Activated T-cell treated with anti-CD3 and anti-CD28 coated beads for 1 hour (primary cell): ENCODE results near the gene ANKS1A.
"Not testable (repeated sequence)": the region's sequence is repeated elsewhere in the genome, so short reads cannot be mapped to it uniquely, and the experiment has no call there.

ENCODE experiments used
- DNase-seq: peaks from one replicate; pipeline ENCODE4 v3.0.0-alpha.2; 2020; ENCODE audit warnings: low read depth

ANKS1A gene

GRCh38 chr6:34999153-34999552 lies 110.1 kb downstream of the ANKS1A start:
- DNase-seq: not testable (repeated sequence)

GRCh38 chr6:34999962-35000361 lies 110.9 kb downstream of the ANKS1A start:
- not testable (repeated sequence) for DNase-seq

GRCh38 chr6:35001349-35001748 lies 112.3 kb downstream of the ANKS1A start:
- not testable (repeated sequence) for DNase-seq

- not testable (repeated sequence) for DNase-seq
Measured at GRCh38 chr6:35003886-35004530, 115.0 kb downstream of the ANKS1A start.

- no peak for DNase-seq
Measured at GRCh38 chr6:35007016-35007415, 118.0 kb downstream of the ANKS1A start.

GRCh38 chr6:35008858-35009257 lies 119.8 kb downstream of the ANKS1A start:
- no peak for DNase-seq

GRCh38 chr6:35011096-35012041 lies 122.3 kb downstream of the ANKS1A start:
- no peak for DNase-seq

- DNase-seq: no peak
Measured at GRCh38 chr6:35013701-35014100, 124.6 kb downstream of the ANKS1A start.

GRCh38 chr6:35014341-35014740 lies 125.3 kb downstream of the ANKS1A start:
- DNase-seq: no peak

GRCh38 chr6:35014786-35015185 lies 125.7 kb downstream of the ANKS1A start:
- DNase-seq: no peak

- no peak for DNase-seq
Measured at GRCh38 chr6:35015476-35015875, 126.4 kb downstream of the ANKS1A start.

GRCh38 chr6:35015996-35016395 lies 126.9 kb downstream of the ANKS1A start:
- no peak for DNase-seq

- no peak for DNase-seq
Measured at GRCh38 chr6:35016502-35017321, 127.7 kb downstream of the ANKS1A start.

- no peak for DNase-seq
Measured at GRCh38 chr6:35017411-35018181, 128.5 kb downstream of the ANKS1A start.

GRCh38 chr6:35018182-35018519 lies 129.1 kb downstream of the ANKS1A start:
- no peak for DNase-seq

GRCh38 chr6:35018746-35019145 lies 129.7 kb downstream of the ANKS1A start:
- no peak for DNase-seq

- DNase-seq: no peak
Measured at GRCh38 chr6:35019171-35019570, 130.1 kb downstream of the ANKS1A start.

GRCh38 chr6:35019831-35020230 lies 130.8 kb downstream of the ANKS1A start:
- DNase-seq: no peak

- DNase-seq: no peak
Measured at GRCh38 chr6:35021004-35021403, 131.9 kb downstream of the ANKS1A start.

- DNase-seq: no peak
Measured at GRCh38 chr6:35023091-35024000, 134.3 kb downstream of the ANKS1A start.
